CD4-positive, alpha-beta T cell treated with Interleukin-2 at 100 ng/mL for 4 hours (primary cell): Measurements from ENCODE around the gene BBS12.

Experiments used
- DNase-seq: peaks from one replicate; pipeline ENCODE4 v3.0.0-alpha.2; 2020; ENCODE audit warnings: low spot score

BBS12 gene

DNA sequence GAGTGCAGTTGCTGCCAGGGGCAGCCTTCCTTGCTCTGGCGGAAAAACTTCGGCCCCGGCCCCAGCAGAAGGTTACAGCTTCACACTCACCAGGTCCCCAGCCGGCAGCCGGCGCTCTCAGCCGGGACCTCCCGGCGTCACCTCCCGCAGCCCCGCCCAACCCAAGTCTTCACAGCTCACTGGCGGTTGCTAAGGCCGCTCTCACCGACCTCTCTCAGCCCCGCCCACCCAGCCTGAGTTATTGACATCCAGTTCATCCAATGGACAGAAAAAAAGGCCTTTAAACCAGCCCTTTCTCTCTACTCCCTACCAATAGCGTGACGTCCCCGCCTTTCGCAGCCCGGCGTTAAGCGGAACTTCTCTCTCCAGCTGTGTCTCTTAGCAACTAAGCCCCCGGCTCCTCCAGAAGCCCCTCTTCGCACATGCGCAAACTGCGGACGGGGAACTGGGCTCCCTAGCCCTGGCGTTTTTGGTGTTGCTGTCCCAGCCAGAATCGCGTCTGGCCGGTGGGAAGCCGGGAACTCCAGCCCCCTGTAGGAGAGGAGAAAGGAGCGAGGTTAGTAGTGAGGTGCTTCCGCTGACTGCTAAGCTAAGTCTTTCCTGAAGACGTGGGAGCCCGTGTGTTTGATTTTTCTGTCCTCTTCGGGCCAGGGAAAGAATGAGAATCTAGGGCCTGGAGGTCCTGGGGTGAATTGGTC lies at the start of gene BBS12:
Gene BBS12, plus strand, starts transcription at position 376 of the 698 bp plus-strand sequence. CDS start 9,189 bp downstream, outside the sequence.
- peak; percentile 100 for DNase-seq

DNA sequence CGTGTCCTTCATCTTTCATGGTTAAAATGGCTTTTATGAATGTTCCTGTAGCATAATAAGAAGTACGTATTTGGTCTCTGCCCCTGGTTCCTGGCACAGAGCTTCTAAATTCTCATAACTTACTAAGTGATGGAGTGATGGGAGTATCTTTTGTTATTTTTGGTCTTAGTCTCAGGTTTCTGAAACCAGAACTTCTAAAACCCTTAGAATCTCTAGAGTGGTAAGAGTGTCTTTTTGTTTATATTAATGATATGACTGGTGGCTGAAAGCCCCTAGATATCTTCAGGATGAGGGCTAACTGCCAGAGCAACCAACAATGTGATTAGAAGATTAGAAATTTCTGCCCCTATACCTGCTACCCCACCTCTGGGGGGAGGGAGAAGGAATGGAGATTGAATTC lies 45.8 kb upstream of the BBS12 start:
- DNase-seq: no peak

DNA sequence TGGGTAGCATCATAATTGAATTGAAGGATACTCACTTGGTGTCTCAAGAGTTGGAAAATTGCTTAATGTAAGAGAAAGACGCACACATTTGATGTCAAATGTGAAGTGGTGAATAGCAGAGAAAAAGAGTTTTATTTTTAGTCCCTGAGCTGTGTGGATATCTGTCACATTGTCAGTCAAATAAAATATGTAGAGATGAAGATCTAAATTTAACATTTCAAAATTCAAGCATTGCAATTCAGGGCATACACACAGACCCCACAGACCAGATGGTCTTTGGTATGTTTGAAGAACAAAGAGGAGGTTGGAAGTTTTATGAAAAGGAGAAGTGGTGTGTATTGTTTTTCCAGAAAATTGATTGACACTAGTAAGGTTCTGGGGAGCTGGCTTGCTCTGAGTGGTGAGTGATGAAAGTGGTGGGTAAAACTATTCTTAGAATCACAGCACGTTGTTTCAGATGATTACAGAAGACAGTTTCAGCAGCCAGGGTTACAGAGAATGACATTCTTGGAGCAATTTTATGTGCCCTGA lies 44.9 kb upstream of the BBS12 start:
- DNase-seq: no peak

DNA sequence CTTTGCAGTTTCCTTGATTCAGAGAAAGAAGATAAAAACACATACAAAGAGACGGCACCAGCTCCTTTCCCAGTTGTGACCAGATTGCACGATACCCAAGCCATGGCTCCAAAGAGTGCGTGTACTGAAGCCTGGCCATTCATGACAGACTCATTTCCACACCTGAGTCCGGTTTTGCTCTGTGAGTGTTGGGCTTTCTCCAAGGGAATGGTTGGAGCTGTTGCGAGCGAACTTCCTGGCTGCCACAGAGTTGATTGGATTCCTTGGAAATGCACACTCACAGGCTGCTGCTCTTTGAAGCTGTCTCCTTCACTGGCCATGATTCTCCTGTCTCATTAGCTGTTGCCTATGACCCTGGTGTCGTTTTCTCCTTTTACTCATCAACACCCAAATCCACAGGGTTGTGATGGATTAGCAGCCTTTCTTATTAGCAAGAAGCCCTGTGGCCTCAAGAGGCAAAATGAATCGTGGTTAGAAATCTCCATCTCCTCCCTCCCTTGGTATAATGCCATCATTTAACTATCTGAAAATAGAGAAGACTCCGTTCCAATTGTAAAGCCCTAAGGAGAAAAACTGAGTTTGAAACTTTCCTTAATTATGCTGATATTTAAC lies 43.9 kb upstream of the BBS12 start:
- no peak for DNase-seq

DNA sequence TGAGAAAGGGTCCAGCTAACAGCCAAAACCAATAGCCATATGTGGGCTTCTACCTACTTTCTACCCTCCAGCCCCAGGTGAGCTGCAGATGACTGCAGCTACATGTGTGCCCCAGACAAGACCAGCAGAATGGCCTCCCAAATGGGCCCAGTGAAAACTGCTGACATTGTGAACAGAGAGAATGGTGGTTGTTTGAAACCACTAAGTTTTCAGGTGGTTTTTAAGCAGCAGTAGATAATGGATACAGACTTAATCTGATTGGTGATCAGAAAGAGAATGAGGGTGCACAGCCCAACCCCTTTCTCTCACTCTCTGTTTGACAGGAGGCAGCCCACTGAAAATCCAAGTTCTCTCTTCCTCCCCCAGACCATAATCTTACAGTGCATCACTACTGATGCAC lies 42.5 kb upstream of the BBS12 start:
- no peak for DNase-seq

DNA sequence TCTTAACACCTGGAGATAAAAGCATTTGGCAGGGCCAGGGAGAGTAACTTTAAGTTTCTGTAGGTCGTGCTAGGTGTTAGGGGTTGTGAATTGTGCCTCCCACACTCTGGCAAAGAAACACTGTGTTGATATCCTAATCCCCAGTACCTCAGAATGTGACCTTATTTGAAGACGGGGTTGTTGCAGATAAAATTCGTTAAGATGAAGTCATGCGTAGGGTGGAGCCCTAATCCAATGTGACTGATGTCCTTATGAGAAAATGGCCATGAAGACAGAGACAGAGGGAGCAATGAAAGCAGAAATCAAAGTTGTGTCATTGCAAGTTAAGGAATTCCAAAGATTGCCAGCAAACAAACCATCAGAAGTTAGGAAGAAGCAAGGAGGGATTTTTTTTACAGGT lies 40.5 kb upstream of the BBS12 start:
- DNase-seq: no peak

DNA sequence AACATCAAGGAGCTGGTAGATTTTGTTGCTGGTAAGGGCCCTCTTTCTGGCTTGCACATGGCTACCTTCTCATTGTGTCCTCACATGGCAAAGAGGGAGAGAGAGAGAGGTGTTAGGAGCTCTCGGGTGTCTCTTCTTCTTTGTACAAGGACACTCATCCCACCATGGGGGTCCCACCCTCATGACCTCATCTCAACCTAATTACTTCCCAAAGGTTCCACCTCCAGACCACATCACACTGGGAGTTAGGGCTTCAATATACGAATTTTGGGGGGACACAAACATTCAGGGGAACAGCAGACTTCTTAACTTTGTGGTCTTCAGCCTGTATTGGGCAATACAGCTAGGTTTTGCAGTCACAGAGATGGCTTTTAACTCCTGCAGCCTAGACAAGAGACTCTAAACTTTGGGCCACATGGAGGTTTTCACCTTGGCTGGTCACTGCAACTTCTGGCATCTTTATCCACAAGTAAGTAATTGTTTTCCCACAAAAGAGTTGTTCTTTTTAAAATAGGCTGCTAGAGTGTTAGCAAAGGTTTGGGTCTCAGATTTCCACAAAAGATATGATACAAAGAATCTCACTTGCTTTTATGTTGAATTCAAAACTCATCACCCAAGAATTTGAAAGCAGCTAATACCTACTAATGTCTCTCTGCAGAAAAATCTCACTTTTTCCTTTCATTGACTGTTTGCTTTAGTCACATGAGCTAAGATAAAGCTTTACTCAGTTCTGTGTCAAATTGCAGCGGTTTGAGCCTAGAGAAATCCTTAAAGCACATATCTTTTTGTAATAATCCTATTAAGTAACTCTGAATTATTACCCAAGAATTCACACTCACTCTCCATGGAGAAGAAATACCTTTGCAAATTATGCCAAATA lies 39.6 kb upstream of the BBS12 start:
- DNase-seq: no peak

DNA sequence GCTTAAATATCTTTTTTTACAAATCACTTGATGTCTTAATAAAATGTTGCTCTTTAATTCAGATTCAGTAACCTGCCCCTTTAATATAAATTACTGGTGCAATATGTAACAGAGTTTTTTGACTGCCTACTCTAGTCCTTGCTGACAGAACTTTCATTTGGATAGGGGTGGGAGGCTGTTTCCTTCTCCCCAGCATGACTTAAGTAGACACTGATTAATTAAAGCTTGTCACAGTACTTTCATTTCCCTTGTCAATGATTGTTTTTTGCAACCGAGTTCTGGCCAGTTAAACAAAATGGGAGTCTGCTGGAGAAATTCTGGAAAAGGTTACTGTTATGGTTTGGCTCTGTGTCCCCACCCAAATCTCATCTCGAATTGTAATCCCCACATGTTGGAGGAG lies 37.3 kb upstream of the BBS12 start:
- DNase-seq: no peak

DNA sequence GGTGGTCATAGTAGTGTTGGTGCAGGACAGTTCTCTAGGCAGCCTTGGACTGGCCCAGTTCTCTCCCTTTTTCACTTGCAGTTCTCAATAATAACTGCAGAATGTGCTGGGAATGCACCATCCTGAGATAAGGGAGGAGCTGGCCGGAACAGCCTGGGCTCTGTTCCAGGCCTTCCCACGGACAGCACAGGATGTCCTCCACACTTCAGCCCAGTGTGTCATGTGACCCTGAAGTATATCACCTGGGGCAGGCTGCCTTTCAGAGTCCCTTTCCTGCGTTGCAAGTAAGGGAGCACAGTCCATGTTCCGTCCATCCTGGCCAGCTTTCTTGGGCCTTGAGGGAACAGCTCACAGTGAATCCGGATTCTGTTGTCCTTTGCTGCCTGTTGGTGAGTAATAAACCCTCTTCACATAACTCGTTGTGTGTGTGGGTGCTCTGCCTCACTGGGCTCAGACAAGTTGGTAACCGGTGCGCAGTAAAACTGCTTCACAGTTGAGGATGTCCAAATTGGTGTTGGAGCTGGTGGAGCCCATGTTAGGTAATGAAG lies 32.3 kb upstream of the BBS12 start:
- DNase-seq: no peak

DNA sequence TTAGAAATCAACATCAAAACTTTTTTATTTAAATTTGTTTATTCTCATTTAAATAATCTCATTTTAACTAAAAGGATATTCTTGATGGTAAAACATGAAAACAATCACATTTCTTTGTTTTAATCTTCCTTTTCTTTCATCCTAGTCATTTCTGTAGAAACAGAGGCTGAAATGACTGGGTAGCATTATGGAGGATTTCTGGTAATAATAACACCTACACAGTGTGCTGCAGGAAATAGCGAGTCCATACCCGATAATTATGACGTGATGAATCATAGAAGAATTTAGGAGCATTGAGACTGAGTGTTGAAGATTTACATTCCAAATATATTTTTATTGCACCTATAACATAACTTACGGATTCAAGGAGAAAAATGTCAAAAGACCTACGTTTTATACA lies 31.4 kb upstream of the BBS12 start:
- no peak for DNase-seq

DNA sequence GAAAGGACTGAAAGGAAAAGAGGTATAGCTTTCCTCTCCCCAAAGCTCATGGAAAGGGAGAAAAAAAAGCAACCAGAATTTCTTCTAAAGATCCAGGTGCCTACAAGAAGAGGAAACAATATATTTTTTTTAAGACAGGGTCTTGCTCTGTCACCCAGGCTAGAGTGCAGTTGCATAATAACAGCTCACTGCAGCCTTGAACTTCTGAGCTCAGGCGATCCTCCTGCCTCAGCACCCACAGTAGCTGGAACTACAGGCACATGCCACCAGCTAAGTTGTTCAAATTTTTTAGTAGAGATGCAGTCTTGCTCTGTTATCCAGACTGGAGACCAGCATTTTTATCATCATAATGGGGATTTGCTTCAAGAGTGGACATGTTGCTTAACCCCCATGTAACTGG lies 30.5 kb upstream of the BBS12 start:
- no peak for DNase-seq

DNA sequence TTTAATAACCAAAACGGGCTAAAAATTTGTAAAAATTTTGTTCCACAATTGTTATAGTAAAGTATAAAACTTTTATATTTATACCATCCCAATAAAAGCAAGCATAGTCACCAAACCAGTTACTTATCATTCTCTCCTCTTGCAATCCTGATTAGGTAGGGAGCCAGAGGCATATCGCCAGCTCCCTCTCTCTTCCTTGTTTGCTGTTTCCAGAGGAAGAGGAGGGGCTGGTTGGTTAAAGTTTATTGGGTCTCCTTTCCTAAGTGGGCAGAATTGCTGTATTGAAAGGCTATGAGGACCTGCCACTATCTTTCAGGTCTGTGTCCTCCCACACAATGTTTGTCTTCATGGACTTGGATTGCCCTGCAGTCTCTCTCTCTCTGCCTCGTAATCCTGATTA lies 29.6 kb upstream of the BBS12 start:
- DNase-seq: no peak

DNA sequence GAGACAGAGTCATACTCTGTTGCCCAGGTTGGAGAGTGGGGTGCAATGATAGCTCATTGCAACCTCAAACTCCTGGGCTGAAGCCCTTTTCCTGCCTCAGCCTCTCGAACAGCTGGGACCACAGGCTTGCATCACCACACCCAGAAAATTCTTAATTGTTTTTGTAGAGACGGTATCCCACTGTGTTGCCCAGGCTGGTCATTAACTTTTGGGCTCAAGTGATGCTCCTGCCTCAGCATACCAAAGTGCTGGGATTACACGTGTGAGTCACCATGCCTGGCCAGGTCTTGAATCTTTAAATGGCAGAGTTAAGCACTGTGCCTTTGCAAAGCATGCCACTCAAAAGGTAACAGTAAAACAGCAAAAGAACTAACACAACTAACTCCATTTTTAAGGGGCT lies 28.6 kb upstream of the BBS12 start:
- DNase-seq: no peak

DNA sequence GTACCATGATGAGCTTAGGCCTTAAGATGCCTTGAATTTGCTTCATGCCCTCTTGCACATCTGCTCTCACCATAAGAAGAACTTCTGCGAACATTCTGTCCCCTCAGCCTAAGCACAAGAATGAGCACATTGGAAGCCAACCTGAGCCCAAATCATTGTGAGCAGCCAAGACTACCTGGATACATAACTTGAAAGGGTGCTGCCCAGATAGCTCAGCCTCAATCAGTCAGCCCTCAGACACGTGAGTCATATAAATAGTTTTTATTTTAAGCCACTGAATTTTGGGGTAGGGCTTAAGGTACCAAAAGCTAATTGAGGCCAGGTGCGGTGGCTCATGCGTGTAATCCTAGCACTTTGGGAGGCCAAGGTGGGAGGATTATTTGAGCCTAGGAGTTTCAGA lies 27.5 kb upstream of the BBS12 start:
- DNase-seq: no peak

DNA sequence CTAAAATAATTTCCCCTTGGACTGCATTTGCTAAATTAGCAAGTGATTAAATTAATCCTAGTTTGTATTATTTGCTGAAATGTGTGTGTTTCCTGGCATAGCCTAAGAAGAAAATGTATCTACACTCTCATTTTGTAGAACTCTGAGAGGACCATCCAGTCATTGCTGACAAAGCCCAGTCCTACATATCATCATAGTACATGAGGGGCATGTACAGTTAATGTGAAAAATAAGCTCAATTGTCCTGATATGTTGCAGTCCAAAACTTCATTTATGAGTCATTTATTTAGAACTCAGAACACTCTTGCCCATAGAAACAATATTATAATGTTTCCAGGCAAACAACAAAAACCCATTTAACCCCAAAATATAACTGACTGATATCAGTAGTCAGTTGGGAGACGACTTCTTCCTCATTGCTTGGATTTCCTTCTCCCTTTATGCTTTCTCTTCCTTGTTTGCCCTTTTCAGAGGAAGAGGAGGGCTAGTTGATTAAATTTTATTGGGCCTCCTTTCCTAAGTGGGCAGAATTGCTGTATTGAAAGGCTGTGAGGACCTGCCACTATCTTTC lies 26.9 kb upstream of the BBS12 start:
- no peak for DNase-seq

DNA sequence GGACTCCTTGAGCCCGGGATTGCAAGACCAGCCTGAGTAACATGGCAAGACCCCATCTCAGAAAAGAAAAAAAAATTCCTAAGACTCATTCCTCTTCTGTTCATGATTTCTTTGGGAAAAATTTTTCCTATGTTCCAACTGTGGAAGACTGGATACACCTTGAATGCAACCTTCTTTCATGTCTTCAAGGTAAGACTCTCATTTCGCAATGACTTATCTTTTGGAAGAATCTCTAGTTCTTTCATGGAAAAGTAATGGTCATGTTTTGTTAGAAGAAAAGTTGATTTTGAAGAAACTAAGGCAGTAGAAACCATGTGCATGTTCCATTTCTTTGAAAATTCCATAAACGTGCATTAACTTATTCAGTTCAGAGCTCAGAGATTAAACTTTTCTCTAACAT lies 26.0 kb upstream of the BBS12 start:
- no peak for DNase-seq

DNA sequence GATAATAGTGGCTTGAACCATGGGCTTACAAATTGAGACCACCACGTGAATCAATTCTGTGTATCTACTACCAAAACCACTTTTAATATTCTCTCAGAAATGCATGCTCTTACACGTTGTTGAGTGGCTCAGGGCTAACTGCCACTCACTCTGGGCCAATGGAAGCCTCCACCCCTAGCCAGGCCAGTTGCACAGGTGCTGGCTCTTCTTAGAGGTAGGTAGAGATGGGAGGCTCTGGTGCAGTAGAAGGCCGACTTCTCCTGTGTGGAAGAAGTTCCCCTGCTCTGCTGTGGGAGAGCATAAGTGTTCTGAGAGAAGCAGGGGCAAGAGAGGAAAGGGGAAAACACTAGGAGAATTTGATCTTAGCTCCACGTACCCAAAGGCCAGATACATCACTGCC lies 25.0 kb upstream of the BBS12 start:
- no peak for DNase-seq

DNA sequence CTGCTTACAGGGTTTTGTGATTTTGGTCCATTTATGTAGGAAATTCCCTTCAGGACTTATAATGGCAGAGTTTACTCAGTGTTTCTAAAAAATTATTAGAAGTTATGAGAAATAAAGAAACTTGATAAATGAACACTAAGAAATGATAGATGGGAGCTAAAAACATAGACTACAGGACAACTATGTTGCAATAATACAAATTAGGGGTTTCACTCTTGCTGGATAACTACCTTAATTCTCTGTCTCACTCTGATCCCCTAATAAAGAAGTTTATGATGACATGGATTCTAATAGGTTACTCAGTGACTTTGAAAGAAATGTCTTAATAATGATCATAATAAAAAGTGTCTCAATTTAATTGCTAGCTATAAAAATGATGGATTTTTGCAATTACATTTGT lies 23.3 kb upstream of the BBS12 start:
- no peak for DNase-seq

DNA sequence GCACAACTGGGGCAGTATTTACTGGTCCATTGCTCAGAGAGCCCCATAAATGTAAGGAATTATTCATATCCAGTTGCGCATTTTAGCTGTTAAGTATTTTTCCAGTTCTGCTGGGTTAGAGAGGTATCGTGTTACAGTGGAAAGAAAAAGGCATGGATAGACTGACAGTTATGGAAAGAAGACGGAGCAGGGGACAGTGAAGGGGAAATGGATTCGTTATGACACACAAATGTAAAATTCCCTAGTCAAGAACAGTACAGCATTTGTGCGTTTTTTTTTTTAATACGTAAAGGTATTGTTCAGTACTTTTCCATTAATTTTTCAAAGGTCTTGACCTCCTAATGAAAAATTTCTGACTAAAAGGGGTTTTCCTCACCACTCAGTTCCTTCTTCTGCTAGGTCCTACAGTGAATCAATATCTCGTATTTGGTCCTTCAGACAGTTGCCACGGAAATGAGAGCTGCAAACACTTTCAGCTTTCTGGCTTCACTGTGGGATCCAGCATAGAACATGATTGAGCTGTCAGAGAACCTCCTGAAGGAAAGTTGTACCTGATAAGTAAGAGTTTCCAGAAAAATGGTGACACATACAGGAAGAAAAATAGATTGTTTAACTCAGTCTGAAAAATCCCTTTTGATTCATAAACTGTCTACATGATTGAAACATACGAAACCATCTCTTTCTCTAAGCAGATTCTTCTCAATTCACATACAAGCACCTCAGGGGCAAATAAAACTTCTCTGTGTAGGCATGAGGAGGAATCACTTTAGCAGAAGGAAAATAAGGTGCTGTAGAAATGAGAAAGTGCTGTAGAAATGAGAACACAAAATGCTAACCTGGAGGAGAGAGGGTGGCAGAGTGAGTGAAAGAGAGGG lies 21.8 kb upstream of the BBS12 start:
- peak; percentile 19 for DNase-seq

DNA sequence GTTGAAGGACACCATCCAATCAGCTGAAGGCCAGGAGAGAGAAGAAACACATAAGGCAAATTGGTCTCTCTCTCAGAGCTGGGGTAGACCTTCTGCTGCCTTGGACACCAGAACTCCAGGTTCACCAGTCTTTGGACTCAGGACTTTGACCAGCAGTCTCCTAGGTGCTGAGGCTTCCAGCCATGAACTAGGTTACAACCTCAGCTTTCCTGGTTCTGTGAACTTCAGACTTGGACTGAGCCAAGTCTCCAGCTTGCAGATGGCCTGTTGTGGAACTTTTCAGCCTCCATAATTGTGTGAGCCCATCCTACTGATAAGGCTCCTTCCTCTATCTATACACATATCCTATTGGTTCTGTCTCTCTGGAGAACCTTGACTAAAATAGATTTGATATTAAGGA lies 20.6 kb upstream of the BBS12 start:
- DNase-seq: no peak

DNA sequence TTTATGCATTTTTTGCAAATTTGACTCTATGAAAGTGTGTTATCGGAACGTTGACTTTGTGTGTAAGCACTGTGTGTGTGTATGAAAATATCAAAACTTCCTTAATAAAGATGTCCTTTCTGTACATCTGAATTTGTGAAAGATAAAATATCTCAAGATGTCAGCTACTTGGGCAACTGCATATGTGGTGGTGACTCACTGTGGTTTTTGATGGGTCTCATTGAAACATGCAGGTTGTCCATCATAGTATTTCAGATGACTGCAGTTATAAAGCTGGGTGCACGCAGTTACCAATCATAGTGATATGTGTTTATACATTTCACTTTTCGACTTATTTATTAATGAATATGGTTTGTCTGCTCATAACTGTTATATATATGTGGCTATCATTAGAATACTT lies 19.7 kb upstream of the BBS12 start:
- DNase-seq: peak; percentile 9
